Liver (tissue), 9 donors: ENCODE measurements around the gene TMCO4. TPM values are rescaled to one million over a fixed set of nuclear protein-coding genes. Genes with fewer than 3 reads are reported as not detected.
A peak's percentile ranks its signal among the peaks of the same experiment; 100 is the strongest.
"Not testable (repeated sequence)": the region's sequence is repeated elsewhere in the genome, so short reads cannot be mapped to it uniquely, and the experiment has no call there.

Source experiments
- DNase-seq: peaks from one replicate; pipeline ENCODE4 v3.0.0-alpha.2; 2017; ENCODE audit warnings: low spot score
- H3K27ac ChIP-seq, 2 donors: one replicate each; pipeline ENCODE4 v1.7.0; 2013; ENCODE audit warnings: inconsistent platforms in 2 of 2, low read length in 2 of 2, control low read depth in 1 of 2, low read depth in 1 of 2, mild to moderate bottlenecking in 1 of 2
- H3K27me3 ChIP-seq, 4 donors: one replicate each; pipeline versions ENCODE4 v1.6.1 to v1.7.0; 2013; ENCODE audit warnings: low read length in 3 of 4, inconsistent platforms in 1 of 4, mild to moderate bottlenecking in 1 of 4, moderate library complexity in 1 of 4; ENCODE audit not compliant: control insufficient read depth in 4 of 4, insufficient read depth in 4 of 4
- H3K36me3 ChIP-seq, 4 donors: one replicate each; pipeline versions ENCODE4 v1.6.1 to v1.7.0; 2013; ENCODE audit warnings: low read length in 3 of 4, mild to moderate bottlenecking in 3 of 4, low read depth in 1 of 4, moderate library complexity in 1 of 4; ENCODE audit not compliant: control insufficient read depth in 4 of 4, insufficient read depth in 3 of 4
- H3K4me1 ChIP-seq, 4 donors: one replicate each; pipeline versions ENCODE4 v1.6.1 to v1.7.0; 2013; ENCODE audit warnings: low read length in 3 of 4, mild to moderate bottlenecking in 3 of 4, moderate library complexity in 1 of 4; ENCODE audit not compliant: control insufficient read depth in 4 of 4, insufficient read depth in 4 of 4
- H3K4me3 ChIP-seq, 3 donors: one replicate each; pipeline versions ENCODE4 v1.6.1 to v1.7.0; 2013; ENCODE audit warnings: low read length in 3 of 3, control low read depth in 1 of 3, low read depth in 1 of 3, mild to moderate bottlenecking in 1 of 3
- H3K9ac ChIP-seq, 2 donors: one replicate each; pipeline ENCODE4 v1.7.0; 2013; ENCODE audit warnings: low read length in 2 of 2, mild to moderate bottlenecking in 2 of 2, moderate library complexity in 2 of 2, control low read depth in 1 of 2, low read depth in 1 of 2
- H3K9me3 ChIP-seq, 4 donors: one replicate each; pipeline versions ENCODE4 v1.6.1 to v1.7.0; 2013; ENCODE audit warnings: low read length in 3 of 4; ENCODE audit not compliant: control insufficient read depth in 4 of 4
- ATF3 ChIP-seq: IDR thresholded peaks from 2 replicates; pipeline ENCODE4 v1.6.1; 2016; ENCODE audit warnings: antibody characterized with exemption
- CTCF ChIP-seq: fragments of 150-350 bp; IDR thresholded peaks from 2 replicates; pipeline ENCODE4 v1.5.1; 2017; ENCODE audit warnings: improper control_type of control experiment, low read depth, low read length; ENCODE audit not compliant: missing input control
- EGR1 ChIP-seq, 2 donors: IDR thresholded peaks; 2 replicates each; pipeline ENCODE4 v1.6.1; 2016 to 2018; ENCODE audit warnings: antibody characterized with exemption in 2 of 2, low read depth in 2 of 2
- FOXA1 ChIP-seq: IDR thresholded peaks from 2 replicates; pipeline ENCODE4 v1.6.1; 2016; ENCODE audit warnings: antibody characterized with exemption
- FOXA2 ChIP-seq: IDR thresholded peaks from 2 replicates; pipeline ENCODE4 v1.6.1; 2016; ENCODE audit warnings: antibody characterized with exemption
- GABPA ChIP-seq, 2 donors: IDR thresholded peaks in 1 of 2; conservative IDR thresholded peaks in 1 of 2; 2 replicates each; pipeline ENCODE4 v1.6.1; 2016; ENCODE audit warnings: antibody characterized with exemption in 2 of 2, mild to moderate bottlenecking in 1 of 2, moderate library complexity in 1 of 2
- HNF4A ChIP-seq, 2 donors: conservative IDR thresholded peaks; 2 replicates each; pipeline ENCODE4 v1.6.1; 2016; ENCODE audit warnings: antibody characterized with exemption in 2 of 2, mild to moderate bottlenecking in 2 of 2
- HNF4G ChIP-seq: IDR thresholded peaks from 2 replicates; pipeline ENCODE4 v1.6.1; 2016; ENCODE audit warnings: antibody characterized with exemption
- JUND ChIP-seq, 2 donors: IDR thresholded peaks; 2 replicates each; pipeline ENCODE4 v1.6.1; 2016; ENCODE audit warnings: antibody characterized with exemption in 2 of 2
- NR2F2 ChIP-seq: IDR thresholded peaks from 2 replicates; pipeline ENCODE4 v1.6.1; 2016; ENCODE audit warnings: antibody characterized with exemption
- RAD21 ChIP-seq, 2 donors: IDR thresholded peaks; 2 replicates each; pipeline ENCODE4 v1.6.1; 2016; ENCODE audit warnings: antibody characterized with exemption in 2 of 2, mild to moderate bottlenecking in 2 of 2
- RXRA ChIP-seq, 2 donors: IDR thresholded peaks; 2 replicates each; pipeline ENCODE4 v1.6.1; 2017 to 2018; ENCODE audit warnings: antibody characterized with exemption in 2 of 2, mild to moderate bottlenecking in 1 of 2
- SP1 ChIP-seq: IDR thresholded peaks from 2 replicates; pipeline ENCODE4 v1.6.1; 2018; ENCODE audit warnings: antibody characterized with exemption, mild to moderate bottlenecking
- TAF1 ChIP-seq: conservative IDR thresholded peaks from 2 replicates; pipeline ENCODE4 v1.6.1; 2016; ENCODE audit warnings: antibody characterized with exemption, mild to moderate bottlenecking
- YY1 ChIP-seq: IDR thresholded peaks from 2 replicates; pipeline ENCODE4 v1.6.1; 2016; ENCODE audit warnings: antibody characterized with exemption, mild to moderate bottlenecking
- WGBS: extraction: QIAGEN DNeasy Blood & Tissue Kit; methylation state at CpG from one replicate; pipeline ENCODE4 v1.1.7; 2013; 5-methylcytosine and 5-hydroxymethylcytosine counted together
- polyA plus RNA-seq, 2 donors: library from polyadenylated mRNA; stranded (reverse) in 1 of 2; unstranded in 1 of 2; fragments of 200-250 nt in 1 of 2; fragments of >200 nt in 1 of 2; fragmentation: Nextera tagmentation in 1 of 2; extraction: Ambion mirVana in 1 of 2; gene quantifications; one replicate each; pipeline versions ENCODE4 v1.2.1 to v1.2.3, GENCODE V29; 2013 to 2015
- total RNA-seq, 2 donors: library from RNA; depleted of rRNA; stranded (reverse); fragments of >200 nt; gene quantifications; one replicate each; pipeline ENCODE4 v1.2.3, GENCODE V29; 2014
- TF ChIP-seq, protein P1 (sequence below): IDR thresholded peaks from 2 replicates; pipeline ENCODE4 v1.6.1; 2016; ENCODE audit warnings: antibody characterized with exemption
- TF ChIP-seq, protein P2 (sequence below): IDR thresholded peaks from 2 replicates; pipeline ENCODE4 v1.6.1; 2016; ENCODE audit warnings: antibody characterized with exemption, mild to moderate bottlenecking
- TF ChIP-seq, protein P3 (sequence below): IDR thresholded peaks from 2 replicates; pipeline ENCODE4 v1.6.1; 2016; ENCODE audit warnings: antibody characterized with exemption
- donor health status: healthy.
- donor health status: healthy.
- donor health status: healthy.
- donor health status: healthy.
- donor health status: healthy.

The TMCO4 gene
- 1 to 10 TPM; 5.2 to 9.5 TPM for total RNA-seq
- polyA plus RNA-seq: 1 to 10 TPM; 4.0 to 6.8 TPM

- 1% methylated on average over 70 of the region's 70 CpGs for WGBS
- H3K9ac ChIP-seq: peak within 1 kb of the TSS; percentile 71 to 80
- no peaks in the 10 kb centered on the region for H3K36me3 ChIP-seq
- peak within 1 kb of the TSS; percentile 80 to 86 (median 85) for H3K4me3 ChIP-seq
- H3K4me1 ChIP-seq: peaks cover 0 to 18% (median 9%) of the 10 kb centered on the region in 4 donors
- no peaks in the 10 kb centered on the region for H3K27me3 ChIP-seq
- no peaks in the 10 kb centered on the region for H3K9me3 ChIP-seq
- TF ChIP-seq GABPA (IDR thresholded peaks at IDR 0.05 in 1 of 2, conservative IDR thresholded peaks at IDR 0.05 in 1 of 2): no peak
- TF ChIP-seq ATF3: no peak
- TF ChIP-seq, protein P1, sequence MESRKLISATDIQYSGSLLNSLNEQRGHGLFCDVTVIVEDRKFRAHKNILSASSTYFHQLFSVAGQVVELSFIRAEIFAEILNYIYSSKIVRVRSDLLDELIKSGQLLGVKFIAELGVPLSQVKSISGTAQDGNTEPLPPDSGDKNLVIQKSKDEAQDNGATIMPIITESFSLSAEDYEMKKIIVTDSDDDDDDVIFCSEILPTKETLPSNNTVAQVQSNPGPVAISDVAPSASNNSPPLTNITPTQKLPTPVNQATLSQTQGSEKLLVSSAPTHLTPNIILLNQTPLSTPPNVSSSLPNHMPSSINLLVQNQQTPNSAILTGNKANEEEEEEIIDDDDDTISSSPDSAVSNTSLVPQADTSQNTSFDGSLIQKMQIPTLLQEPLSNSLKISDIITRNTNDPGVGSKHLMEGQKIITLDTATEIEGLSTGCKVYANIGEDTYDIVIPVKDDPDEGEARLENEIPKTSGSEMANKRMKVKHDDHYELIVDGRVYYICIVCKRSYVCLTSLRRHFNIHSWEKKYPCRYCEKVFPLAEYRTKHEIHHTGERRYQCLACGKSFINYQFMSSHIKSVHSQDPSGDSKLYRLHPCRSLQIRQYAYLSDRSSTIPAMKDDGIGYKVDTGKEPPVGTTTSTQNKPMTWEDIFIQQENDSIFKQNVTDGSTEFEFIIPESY: no peak
- no peak for TF ChIP-seq YY1
- TF ChIP-seq, protein P2, sequence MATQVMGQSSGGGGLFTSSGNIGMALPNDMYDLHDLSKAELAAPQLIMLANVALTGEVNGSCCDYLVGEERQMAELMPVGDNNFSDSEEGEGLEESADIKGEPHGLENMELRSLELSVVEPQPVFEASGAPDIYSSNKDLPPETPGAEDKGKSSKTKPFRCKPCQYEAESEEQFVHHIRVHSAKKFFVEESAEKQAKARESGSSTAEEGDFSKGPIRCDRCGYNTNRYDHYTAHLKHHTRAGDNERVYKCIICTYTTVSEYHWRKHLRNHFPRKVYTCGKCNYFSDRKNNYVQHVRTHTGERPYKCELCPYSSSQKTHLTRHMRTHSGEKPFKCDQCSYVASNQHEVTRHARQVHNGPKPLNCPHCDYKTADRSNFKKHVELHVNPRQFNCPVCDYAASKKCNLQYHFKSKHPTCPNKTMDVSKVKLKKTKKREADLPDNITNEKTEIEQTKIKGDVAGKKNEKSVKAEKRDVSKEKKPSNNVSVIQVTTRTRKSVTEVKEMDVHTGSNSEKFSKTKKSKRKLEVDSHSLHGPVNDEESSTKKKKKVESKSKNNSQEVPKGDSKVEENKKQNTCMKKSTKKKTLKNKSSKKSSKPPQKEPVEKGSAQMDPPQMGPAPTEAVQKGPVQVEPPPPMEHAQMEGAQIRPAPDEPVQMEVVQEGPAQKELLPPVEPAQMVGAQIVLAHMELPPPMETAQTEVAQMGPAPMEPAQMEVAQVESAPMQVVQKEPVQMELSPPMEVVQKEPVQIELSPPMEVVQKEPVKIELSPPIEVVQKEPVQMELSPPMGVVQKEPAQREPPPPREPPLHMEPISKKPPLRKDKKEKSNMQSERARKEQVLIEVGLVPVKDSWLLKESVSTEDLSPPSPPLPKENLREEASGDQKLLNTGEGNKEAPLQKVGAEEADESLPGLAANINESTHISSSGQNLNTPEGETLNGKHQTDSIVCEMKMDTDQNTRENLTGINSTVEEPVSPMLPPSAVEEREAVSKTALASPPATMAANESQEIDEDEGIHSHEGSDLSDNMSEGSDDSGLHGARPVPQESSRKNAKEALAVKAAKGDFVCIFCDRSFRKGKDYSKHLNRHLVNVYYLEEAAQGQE: no peak
- peak; percentile 57 to 66 for TF ChIP-seq HNF4A (conservative IDR thresholded peaks at IDR 0.05)
- no peak for TF ChIP-seq SP1
- peak in 1 of 2 donors; percentile 26 for TF ChIP-seq RXRA (IDR thresholded peaks at IDR 0.05)
- peak; percentile 49 for TF ChIP-seq CTCF
- TF ChIP-seq FOXA1: no peak
- peak; percentile 48 to 61 for TF ChIP-seq RAD21 (IDR thresholded peaks at IDR 0.05)
- no peak for TF ChIP-seq FOXA2
- no peak for TF ChIP-seq TAF1
- no peak for TF ChIP-seq JUND (IDR thresholded peaks at IDR 0.05)
- no peak for TF ChIP-seq EGR1 (IDR thresholded peaks at IDR 0.05; ENCODE audit: low read depth in 2 of 2)
- TF ChIP-seq NR2F2: no peak
- TF ChIP-seq, protein P3, sequence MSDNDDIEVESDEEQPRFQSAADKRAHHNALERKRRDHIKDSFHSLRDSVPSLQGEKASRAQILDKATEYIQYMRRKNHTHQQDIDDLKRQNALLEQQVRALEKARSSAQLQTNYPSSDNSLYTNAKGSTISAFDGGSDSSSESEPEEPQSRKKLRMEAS: no peak
- peak; percentile 27 for TF ChIP-seq HNF4G
- peak; percentile 60 for DNase-seq
- peak within 1 kb of the TSS; percentile 86 to 92 for H3K27ac ChIP-seq
Measured at GRCh38 chr1:19799230-19800075, at the start of gene TMCO4. Gene TMCO4, minus strand, starts transcription at chr1:19799916. Its CDS starts 19,158 bp downstream, at chr1:19780758.

DNA sequence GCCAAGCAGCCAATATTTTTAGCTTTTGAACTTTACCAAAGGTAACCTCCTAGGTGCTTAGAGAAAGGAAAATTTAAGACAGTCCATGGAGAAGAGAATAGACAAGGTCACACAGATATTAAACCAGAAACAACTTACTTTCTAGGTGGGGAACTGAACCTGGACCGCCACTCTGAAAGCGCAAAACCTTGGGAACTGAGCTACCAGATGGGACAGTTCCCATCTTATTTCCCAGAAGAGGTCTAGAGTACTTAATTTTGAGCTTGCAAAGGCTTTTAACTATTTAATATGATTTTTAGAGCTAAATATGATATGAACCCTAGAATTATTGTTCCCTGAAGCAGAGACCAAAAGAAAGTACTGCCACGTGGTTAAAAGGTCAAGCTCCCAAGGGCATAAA lies 49.6 kb upstream of the TMCO4 start:
- H3K9me3 ChIP-seq, H3K4me1 ChIP-seq: not testable (repeated sequence)
- 80% methylated on average over 3 of the region's 3 CpGs for WGBS

DNA sequence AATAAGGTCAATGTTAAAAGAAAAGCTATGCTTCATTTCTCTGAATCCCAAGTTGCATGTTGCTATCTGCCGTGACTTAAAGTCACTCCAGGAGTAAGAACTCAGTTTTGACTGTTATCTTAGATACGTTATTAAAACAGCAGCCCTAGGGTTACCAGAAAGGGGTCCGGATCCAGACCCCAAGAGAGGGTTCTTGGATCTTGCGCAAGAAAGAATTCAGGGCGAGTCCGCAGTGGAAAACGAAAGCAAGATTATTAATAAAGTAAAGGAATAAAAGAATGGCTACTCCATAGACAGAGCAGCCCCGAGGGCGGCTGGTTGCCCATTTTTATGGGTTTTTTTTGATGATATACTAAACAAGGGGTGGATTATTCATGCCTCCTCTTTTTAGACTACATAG lies 47.6 kb upstream of the TMCO4 start:
- H3K27ac ChIP-seq, H3K27me3 ChIP-seq, H3K9ac ChIP-seq, DNase-seq, H3K4me3 ChIP-seq, H3K9me3 ChIP-seq, H3K36me3 ChIP-seq, H3K4me1 ChIP-seq: not testable (repeated sequence)
- 91% methylated on average over 9 of the region's 9 CpGs for WGBS

More for the DNA sequence above, 49.6 kb upstream of the TMCO4 start:
- not testable (repeated sequence) for H3K27ac ChIP-seq, H3K36me3 ChIP-seq, DNase-seq, H3K9ac ChIP-seq, H3K27me3 ChIP-seq, H3K4me3 ChIP-seq
